NCI-H1092 treated with DMSO at 0.1 percent for 48 hours (cell line): Measurements from ENCODE around the gene PSMG3.
A peak's percentile ranks its signal among the peaks of the same experiment; 100 is the strongest.

Source experiments
- DNase-seq: peaks from one replicate; lab custom pipeline; 2025; lab: John Stamatoyannopoulos, UW

PSMG3 gene

DNA sequence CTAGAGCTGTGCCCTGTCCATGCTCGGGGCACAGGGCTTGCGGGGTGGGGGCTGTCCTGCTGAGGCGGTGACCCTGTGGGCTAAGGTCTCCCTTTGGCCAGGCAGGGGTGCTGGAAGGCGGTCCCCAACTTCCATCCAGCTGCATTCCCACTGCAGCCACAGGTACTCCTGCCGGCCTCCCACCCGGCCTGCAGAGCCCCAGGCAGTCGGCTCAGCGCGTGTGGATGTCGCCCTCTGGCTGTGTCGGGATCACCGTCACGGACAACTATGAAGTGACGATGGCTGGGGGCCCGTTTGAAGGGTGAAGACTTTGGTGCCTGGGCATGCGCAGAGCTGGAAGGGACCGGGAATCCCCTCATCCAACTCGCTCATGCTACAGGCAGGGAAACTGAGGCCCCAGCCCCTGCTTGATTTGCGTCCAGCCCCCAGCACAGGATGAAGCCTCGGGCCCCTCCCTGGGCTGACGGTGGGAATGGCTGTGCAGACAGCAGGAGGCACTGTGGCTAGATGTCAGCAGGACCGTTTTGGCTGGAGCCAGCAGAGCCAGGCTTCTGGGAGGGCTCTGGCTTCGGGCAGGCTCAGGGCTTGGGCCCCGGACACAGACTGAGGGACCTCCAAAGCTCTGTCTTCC lies 11.5 kb downstream of the PSMG3 start:
- no peak for DNase-seq

DNA sequence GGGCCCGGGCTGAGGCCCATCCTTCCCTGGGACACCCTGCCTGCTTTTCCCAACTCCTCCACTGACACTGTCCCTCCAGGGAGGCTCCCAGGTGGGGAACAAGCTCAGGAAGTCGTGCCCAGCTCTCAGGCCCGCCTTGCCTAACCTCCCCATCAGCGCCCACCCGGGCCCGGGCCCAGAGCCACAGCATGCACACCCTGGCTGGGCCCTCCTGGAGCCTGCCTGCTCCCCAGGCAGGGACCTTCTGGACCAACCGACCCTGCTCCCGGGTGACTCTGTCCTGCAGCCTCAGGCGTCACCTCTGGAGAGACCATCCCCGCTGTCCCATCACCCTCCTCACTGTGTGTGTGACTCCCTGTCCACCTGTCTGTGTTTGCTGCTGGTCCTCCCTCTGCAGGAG lies 12.1 kb downstream of the PSMG3 start:
- no peak for DNase-seq

GRCh38 chr7:1557006-1557405 lies 12.8 kb downstream of the PSMG3 start:
- no peak for DNase-seq

GRCh38 chr7:1555813-1556543 lies 13.9 kb downstream of the PSMG3 start, which contains the start of gene TMEM184A:
Gene TMEM184A (minus strand): TSS chr7:1556205. CDS start chr7:1555484, 721 bp downstream.
- DNase-seq, result peak; percentile 94

- DNase-seq, result peak; percentile 29
Measured at GRCh38 chr7:1555046-1555812, 14.6 kb downstream of the PSMG3 start.

- no peak for DNase-seq
Measured at GRCh38 chr7:1554333-1555045, 15.3 kb downstream of the PSMG3 start.

DNA sequence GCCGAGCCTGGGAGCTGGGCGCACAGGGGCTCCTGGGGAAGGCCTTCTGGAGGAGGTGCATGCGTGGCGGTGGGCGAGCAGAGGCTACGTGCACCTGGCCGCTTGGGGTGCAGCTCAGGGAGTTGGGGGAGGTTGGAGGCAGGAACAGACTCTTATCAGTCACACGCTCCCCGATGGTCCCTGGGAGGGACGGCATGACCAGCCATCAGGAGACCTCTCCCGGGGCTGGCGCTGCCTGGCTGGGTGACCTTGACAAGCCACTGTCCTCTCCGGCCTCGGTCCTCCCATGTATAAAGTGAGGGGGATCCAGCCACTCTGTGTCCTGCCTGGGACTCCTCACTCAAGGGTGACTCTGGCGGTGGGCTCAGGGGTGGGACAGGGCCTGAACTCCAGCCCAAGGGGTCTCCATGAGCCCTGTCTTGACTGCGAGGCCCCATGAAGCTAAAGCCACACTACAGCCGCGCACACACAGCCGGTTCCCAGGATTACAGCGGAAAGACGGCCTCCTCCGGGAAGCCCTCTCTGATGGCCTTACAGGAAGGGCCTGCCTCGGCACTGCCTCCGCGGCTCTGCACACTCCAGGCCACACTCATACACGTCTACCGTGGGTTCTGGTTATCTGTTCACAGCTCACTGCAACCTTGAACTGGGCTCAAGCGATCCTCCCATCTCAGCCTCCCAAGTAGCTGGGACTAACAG lies 16.2 kb downstream of the PSMG3 start:
- no peak for DNase-seq

DNA sequence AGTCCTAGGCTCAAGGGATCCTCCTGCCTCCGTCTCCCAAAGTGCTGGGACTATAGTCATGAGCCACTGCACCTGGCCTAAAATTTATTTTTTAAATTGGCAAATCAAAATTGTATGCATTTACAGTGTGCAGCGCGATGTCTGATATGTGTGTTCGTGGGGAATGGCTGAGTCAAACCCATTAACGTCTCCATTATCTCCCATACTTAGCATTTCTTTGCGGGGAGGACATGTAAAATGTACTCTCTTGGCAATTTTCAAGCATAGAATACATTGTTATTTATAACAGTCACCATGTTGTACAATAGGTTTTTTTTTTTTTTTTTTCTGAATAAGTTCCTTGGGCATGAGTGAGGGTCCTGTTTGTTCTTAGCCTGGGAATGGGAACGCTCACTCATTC lies 17.6 kb downstream of the PSMG3 start:
- no peak for DNase-seq

- no peak for DNase-seq
Measured at GRCh38 chr7:1550846-1551155, 19.0 kb downstream of the PSMG3 start.

DNA sequence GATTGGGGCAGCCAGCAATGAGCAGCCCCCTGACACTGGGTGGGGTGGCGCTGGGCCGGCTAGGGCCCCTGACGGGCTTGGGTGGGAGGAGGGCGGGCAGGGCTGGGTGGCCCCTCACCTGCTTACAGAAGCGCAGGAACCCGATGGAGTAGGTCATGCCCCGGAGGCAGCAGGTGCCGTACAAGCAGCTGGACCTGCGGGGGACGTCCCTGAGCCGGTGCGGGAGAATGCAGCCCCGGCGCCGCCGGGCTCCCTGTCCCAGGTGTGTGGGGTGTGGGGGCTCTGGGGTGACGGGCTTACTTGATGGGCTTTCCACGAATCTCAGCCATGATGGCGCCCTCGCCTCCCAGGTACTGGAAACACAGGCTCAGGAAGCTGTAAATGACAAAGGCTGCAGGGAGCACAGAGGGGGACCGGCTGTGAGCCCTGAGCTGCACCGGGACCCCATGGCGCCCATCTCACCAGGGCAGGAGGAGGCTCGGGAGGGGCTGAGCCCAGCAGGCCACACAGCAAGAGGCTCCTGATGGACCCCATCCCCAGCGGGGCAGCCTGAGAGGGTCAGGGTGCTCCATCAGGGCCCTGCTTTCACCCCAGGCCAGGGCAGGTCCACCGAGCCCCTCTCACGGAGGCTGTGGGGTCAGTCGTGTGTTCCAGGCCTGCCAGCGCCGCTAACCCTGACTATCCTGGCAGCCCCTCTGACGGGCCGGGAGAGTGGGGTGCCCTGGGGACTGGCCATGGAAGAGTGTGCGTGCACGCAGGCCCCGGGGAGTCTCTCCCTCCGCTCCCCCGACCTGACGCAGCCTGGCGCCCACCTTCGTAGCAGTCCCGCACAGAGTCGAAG lies 19.6 kb downstream of the PSMG3 start:
- no peak for DNase-seq

GRCh38 chr7:1549357-1550004 lies 20.4 kb downstream of the PSMG3 start:
- no peak for DNase-seq

DNA sequence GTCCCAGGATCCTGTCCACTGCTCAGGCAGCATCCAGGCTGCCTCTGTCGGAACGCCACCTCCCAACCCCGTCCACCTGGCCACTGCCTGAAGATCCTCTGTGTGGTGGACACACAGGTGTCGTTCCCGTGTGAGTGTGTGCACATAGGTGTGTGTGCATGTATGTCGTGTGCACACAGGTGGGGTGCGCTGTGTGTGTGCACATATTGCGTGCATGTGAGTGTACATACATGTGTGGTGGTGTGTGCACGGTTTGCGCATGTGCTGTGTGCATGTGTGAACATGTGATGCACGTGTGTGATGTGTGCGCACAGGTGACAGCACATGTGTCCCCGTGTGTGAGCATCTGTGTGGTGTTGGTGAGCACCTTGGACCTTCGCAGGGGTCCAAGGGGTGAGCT lies 20.9 kb downstream of the PSMG3 start:
- DNase-seq, result no peak

- no peak for DNase-seq
Measured at GRCh38 chr7:1548438-1548831, 21.4 kb downstream of the PSMG3 start.

- DNase-seq, result no peak
Measured at GRCh38 chr7:1547777-1548437, 21.9 kb downstream of the PSMG3 start.

DNA sequence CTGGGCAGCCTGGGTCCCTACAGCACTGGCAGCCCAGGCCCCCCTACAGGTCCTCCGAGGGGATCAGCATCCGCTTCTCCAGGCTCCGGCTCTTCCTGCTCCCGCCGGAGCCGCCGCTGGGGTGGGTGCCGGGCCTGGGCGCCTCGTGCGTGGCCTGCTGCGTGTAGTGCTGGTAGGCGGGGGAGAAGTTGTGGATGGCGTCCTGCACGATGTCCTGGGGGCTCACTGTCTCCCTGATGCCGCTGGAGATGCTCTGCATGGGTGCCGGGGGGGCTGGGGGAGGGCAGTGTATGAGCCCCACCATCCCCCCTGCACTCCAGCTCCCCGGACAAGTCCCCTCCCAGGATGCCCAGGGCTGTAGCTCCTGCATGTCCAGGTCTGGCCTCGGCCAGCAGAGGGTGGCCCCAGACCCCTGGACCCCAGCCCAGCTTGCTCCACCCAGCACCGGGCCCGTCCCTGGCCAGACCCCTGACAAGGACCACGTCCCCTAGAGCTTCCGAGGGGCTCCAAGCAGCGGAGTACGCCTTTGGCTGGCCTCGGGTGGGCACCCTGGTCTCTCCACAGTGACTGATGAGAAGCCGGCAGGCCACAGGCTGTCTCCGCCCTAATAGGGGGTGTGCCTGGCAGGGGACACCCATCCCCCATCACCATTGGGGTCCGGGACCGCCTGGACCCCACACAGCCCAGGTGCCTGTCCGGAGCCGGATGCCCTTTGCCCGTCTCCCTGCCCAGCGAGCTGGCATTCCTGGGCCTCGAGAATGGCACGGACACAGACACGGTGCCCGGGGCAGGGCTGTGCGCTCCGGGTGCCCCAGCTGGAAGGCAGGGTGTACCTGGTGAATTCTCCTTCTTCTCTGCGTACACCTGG lies 22.7 kb downstream of the PSMG3 start:
- no peak for DNase-seq

DNA sequence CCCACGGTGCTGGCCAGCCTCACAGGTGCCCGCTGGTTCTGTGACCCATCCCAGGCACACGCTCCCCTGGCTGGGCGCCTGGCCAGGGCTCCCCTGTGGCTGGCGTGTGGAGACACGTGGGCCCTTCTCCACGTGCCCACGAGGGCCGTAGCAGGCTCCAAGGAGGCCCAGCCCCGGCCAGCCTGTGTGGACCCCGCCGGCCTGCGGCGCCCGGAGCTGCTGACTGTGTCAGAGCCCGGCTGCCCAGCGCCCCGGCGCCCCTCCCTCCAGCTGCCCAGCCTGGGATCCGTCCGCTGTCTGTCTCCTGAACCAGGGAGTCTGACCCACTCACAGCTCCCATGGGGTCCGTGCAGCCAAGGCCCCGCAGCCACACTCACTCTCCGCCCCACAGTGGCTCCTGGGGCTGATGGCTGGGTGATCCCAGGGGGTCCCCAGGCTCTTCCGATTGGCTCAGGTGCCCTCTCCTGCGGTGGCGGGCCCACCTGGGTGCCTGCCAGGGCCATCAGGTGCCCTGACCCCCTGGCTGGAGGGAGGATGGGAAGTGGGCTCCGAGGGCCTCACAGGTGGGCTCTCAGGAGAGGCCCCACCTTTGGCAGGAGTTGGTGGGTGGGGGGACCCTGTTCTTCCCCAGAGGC lies 23.4 kb downstream of the PSMG3 start:
- no peak for DNase-seq

GRCh38 chr7:1545417-1546246 lies 24.2 kb downstream of the PSMG3 start:
- DNase-seq, result no peak
